GM21515 (cell line): ENCODE results near the gene N4BP2L2.
"Not testable (repeated sequence)": the region's sequence is repeated elsewhere in the genome, so short reads cannot be mapped to it uniquely, and the experiment has no call there.

Source experiments
- ATAC-seq: cut with Tn5 transposase; IDR thresholded peaks from one replicate; pipeline ENCODE4 v1.9.1; 2021; ENCODE audit not compliant: unreplicated experiment

The N4BP2L2 gene

DNA sequence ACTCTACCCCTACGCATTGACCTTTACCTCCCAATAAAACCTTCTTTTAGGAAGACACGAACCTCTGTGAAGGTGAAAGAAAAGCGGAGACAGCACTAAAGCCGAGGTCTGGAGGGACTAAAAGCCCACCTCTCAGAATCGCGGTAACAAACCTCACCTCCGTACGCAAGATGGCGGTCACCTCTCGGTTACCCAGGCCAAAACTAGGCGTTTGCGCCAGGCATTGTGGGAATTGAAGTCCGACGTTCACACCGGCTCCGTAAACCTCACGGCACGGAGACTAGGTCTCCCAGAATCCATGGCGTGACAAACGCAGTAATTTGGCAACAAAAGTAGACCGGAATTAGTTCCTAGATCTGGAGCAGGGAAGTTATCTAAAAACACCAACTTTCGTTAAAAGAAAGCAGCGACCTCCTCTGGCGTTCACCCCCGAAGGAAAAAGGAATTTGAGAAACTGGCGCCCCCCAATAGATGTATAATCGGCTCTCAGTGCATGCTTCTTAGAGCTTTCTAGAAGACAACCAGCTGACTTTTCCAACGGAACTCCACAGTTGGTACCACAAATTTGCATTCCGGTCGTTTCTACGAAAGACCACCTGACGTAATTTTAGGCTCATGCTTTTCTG, at the start of gene N4BP2L2:
TSS of gene N4BP2L2 (minus strand) at position 175 of the 626 bp plus-strand sequence. CDS start 1,768 bp downstream, outside the sequence.
- peak; percentile 95 for ATAC-seq

DNA sequence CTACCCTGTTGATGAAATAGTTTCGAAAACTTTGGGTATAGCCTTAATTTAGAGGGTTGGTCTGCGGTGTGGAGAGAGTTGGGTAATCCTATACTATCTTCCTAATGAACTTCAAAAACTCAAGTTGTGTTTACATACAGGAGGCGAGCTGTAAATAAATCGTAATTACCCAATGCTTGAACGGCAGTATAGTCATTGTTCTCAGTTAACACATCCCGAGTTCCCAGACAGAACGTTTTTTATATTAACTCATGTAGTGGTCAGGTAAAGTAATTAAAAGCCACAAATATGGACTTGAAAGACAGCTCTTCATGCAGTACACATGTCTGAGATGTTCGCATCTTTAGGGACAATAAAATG, 49.2 kb upstream of the N4BP2L2 start:
- ATAC-seq: no peak

DNA sequence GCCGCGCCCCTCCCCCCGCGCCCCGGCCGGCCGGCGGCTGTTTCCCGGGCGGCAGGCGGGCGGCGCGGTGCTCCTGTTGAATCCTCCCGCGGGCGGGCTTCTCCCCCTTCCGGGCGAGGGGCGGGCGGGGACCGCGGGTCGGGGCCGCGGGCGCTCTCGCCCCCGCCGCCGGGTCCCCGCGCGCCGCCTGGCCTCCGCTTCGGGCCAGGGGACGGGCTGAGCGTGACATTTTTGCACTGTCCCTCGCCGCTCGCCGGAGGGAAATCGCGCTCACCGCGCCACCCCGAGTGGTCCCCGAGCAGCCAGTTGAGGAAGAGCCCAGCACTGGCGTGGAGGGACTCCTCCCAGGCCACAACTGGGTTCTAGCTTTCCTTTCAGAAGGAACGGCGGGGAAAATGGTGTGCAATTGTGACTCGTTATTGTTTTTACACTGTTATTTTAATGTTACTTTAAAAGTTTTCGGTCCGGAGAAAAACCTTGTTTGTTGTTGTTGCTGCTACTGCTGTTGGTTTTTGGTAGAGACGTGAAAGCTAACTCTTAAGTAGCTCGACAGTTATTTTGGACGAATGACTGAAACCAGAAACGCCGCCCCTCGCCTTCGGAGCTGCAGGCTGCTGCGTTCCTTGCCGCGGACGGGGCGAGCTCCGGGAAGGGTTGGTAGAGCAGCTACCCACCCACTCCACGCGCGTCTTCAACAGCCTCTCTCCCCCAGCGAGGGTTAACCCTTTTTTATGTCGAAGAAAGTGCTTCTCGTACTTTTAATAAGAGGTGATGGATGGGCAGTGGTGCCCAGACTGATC, 48.6 kb upstream of the N4BP2L2 start:
- ATAC-seq: peak; percentile 34

DNA sequence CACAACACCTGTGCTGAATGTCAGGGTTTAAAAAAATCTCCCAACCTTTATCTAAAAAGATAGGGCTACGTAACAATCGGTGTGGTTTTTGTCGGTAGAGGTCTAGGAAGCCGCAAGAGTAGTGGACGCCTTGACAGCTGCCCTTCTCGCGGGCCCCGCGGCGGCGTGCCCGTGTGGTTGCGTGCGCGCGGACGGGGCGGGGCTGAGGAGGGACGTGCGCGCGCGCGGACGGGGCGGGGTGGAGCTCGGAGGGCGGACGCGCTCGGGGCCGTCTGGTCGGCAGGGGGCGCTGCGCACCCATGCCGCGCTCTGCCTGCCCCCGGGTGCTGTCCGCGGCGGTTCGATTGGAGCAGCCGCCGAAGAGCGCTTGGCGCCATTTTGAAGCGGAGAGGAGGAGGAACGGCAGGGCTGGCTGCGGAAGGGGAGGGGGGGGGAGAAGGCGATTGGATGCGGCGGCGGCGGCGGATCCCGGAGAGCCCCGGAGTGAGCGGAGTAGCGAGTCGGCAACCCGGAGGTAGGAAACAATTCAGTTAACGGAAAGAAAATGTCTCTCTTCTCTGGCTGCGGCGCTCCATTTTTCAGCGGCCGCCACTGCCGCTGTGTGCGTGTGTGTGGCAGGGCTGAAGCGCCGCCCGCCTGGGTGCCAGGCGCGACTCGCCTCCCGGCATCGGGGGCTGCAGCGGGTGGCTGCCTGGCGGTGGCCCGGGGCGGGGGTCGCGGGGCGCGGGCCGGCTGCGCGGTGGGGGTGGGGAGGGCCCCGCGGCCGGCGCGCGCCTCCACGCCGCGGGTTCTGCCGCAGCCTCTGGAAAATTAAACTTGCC, 47.7 kb upstream of the N4BP2L2 start, which contains the start of gene PDS5B:
TSS of gene PDS5B (plus strand) at position 373 of the 821 bp plus-strand sequence. CDS start 62,321 bp downstream, outside the sequence.
- peak; percentile 86 for ATAC-seq

DNA sequence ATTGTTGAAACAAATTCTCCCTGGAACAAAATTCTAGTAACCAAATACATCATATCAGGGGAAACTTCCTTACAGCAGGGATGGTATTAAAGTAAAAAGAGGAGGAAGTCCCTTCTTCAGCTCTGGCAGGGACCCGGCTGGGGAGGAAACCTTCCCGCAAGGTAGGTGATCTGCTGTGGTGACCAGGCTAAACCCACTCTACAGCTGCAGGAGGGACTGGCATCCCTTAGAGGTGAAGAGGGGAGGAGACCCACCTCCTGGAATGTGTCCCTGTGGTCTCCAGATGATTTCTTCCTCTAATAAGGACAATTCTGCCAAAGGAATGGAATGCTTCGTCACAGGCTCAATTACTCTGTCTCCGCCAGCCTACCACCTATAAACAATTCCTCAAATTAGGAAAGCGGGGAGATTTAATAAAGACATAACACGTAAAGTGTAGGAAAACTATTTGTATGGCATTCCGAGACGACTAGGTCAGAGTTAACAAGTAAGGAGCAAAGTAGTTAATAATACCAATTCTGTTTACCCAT, 47.0 kb upstream of the N4BP2L2 start:
- peak; percentile 7 for ATAC-seq

DNA sequence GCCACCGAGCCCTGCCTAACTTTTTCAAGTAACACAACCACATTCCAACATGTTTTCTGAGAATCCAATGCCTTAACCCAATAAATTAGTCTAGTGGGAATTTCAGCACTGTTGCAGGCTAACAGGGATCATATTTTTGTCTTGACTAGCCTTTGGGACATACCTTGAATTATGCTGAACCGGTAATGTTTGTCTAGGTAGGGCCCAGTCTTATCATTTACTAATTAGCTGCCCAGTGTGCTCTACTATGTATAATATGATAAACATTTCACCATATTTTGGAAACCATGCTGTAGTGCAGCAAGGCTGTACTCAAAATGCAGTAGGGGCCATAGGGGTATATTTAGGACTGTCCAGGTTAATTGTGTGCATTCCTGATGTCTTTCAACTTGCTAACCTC, 44.4 kb upstream of the N4BP2L2 start:
- ATAC-seq: no peak

DNA sequence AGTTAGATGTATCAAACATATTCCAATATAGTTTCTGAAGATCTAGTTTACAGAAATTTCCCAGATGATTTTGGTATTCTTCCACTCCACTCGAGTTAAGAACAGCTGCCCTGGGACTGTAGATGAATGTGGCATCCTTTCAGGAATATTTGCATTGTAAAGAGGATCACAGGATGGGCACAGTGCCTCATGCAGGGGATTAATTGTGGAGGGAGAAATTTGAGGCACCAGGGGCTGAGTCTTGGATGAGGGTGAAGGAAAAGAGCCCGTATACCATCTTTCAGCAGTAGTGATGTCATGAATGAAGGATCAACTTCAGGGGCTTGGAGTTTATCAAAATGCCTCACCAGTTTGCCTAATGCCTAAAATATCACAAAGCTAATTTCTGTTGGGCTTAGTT, 43.7 kb upstream of the N4BP2L2 start:
- no peak for ATAC-seq

DNA sequence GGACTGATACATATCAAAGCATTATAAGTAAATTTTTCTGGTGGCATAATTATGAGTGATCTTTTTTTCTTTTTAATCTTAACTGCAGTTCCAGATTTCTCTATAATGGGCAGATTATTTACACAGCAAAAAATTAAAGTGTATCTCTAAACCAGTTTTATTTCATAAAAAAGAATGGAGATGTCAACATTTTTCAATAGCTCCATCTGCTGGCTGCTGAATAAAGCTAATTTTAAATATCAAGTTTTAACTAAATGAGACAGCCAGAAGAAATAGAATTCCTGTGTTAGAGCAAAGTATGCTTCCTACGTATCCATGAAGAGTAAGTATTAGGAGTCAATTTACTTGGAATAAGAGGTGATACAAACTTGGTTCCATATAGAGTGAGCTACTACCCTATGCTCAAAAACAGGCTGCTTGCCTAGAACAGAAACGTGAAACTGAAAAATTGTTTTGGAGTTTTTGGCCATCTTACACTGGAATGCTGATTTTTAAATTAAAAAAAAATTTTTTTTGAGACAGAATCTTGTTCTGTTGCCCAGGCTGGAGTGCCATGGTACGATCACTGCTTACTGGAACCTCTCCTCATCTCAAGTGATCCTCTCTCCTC, 42.7 kb upstream of the N4BP2L2 start:
- ATAC-seq: no peak

DNA sequence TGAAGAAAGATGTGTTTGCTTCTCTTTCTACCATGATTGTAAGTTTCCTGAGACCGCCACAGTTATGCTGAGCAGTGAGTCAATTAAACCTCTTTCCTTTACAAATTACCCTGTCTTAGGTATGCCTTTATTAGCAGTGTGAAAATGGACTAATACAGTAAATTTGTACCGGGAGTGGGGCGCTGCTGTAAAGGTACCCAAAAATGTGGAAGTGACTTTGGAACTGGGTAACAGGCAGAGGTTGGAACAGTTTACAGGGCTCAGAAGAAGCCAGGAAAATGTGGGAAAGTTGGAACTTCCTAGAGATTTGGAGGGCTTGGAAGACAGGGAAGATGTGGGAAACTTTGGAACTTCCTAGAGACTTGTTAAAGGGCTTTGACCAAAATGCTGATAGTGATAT, 38.4 kb upstream of the N4BP2L2 start:
- ATAC-seq: no peak

DNA sequence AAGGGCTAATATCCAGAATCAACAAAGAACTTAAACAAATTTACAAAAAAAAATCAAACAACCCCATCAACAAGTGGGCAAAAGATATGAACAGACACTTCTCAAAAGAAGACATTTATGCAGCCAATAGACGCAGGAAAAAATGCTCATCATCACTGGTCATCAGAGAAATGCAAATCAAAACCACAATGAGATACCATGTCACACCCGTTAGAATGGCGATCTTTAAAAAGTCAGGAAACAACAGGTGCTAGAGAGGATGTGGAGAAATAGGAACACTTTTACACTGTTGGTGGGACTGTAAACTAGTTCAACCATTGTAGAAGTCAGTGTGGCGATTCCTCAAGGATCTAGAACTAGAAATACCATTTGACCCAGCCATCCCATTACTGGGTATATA, 37.1 kb upstream of the N4BP2L2 start:
- ATAC-seq: not testable (repeated sequence)

DNA sequence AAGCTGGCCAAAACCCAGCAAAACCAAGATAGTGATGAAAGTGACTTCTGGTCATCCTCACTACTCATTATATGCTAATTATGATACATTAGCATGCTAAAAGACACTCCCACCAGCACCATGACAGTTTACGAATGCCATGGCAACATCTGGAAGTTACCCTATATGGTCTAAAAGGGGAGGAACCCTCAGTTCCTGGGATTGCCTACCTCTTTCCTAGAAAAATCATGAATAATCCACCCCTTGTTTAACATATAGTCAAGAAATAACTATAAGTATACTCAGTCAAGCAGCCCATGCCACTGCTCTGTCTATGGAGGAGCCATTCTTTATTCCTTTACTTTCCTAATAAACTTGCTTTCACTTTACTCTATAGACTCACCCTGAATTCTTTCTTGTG, 22.2 kb upstream of the N4BP2L2 start:
- not testable (repeated sequence) for ATAC-seq

DNA sequence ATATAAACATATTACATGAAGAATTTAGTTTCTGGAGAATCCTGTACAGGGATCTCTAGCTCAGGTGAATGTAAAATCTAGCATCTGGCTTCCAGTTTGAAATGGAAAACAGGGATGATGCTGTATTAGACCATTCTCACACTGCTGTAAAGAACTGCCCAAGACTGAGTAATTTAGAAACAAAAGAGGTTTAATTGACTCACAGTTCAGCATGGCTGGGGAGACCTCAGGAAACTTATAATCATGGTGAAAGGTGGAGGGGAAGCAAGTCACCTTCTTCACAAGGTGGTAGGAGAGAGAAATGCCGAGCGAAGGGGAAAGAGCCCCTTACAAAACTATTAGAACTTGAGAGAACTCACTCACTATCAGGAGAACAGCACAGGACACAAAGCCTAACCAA, 17.0 kb upstream of the N4BP2L2 start:
- no peak for ATAC-seq

DNA sequence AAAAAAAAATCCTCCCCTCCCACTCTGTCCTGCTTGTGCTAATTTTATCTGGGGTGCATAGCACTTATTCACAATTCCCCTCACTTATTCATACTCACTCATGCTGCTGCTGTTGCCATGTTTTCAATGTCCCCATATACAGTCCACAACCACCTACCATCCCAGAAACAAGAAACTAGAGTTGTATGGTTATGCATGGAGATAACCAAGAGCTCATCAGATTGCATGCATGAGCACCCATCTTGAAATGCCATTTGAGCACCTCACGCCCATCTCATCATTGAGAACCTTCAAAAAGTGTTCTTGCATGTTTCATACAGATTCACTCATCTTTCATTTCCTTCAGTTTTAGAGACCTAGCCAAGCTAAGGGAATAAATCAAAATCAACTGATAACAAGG, 15.1 kb upstream of the N4BP2L2 start:
- no peak for ATAC-seq

DNA sequence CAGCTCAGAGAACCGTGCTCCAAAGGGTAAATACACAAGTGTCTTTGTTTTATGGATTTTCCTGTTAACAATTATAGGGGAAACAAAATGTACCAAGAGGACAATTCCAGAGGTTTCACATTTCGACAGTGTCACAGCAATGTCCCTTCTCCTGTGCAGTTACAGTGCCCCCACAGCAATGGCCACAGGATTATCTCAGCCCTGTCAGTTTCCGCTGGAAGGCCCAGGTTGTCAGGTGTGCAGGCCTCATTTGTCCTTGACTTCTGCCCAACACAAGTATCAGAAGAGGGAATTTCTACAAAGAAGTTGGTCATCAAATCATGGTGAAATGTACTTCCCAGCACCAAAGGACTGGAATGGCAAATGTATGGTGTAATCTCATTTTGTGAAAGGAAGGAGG, 11.2 kb upstream of the N4BP2L2 start:
- no peak for ATAC-seq

DNA sequence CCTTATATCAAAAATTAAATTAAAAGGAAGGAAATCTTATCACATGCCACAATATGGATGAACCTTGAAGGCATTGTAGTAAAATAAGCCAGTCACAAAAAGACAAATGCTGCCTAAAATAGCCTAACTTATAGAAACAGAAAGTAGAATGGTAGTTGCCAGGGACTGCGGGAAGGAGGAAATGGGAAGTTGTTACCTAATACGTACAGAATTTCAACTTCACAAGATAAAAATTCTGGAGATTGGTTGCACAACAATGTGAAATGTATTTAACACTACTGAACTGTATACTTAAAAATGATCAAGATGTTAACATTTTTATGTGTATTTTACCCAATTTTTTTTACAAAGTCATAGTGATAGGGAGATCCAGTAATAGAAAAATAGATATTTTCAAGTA, 10.2 kb upstream of the N4BP2L2 start:
- no peak for ATAC-seq

DNA sequence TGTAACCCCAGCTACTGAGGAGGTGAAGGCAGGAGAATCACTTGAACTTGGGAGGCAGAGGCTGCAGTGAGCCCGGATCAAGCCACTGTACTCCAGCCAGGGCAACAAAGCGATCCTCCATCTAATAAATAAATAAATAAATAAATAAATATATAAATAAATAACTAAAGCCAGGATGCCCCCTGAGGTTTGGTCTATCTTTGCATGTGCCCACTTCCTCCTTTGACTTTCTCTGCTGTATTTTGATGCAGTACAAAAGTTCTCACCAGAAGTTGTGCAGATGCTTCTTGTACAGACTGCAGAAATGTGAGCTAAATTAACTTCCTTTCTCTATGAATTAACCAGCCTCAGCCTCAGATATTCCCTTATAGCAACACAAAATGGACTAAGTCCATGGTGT, 6.5 kb upstream of the N4BP2L2 start:
- no peak for ATAC-seq

DNA sequence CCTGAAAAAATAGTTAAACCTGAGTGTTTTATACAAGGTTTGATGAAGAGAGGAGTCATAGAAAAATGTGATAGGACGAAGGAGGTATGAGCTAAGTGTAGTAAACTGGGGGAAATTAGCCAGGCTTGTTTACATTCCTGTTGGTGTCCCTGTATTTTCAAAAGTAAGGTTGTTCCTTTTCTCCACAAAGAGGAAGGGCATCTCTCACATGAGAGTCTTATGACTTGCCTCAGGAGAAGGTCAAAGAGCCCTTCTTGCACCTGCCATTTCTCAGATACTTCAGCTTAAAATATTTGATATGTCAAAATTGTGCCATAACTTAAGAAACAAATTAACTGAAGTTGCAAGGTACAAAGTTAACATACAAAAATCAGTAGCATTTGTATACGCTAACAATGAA, 3.6 kb upstream of the N4BP2L2 start:
- ATAC-seq: no peak

DNA sequence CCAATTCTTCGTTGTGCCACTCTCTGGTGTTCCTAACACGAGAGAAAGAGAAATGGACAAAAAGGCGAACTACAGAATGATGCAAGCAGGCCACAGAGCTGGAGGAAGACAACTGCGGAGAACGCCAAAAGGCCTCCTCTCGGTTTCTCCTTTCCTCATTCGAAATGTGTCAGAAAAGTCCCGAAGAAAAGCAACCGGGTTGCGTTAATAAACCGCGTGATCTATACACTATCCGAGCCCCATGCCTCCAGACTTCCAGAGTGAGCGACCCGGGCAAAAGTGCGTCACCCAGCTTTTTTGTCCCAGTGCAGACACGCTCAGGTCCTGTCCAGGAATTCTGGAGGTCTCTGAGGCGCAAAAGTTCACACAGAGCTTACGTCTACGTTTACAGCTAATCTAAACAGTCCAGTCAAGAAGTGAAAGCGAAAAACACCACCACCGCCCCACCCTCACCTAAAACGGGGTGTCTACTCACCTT, 413 bp downstream of the N4BP2L2 start:
- ATAC-seq: peak; percentile 71

DNA sequence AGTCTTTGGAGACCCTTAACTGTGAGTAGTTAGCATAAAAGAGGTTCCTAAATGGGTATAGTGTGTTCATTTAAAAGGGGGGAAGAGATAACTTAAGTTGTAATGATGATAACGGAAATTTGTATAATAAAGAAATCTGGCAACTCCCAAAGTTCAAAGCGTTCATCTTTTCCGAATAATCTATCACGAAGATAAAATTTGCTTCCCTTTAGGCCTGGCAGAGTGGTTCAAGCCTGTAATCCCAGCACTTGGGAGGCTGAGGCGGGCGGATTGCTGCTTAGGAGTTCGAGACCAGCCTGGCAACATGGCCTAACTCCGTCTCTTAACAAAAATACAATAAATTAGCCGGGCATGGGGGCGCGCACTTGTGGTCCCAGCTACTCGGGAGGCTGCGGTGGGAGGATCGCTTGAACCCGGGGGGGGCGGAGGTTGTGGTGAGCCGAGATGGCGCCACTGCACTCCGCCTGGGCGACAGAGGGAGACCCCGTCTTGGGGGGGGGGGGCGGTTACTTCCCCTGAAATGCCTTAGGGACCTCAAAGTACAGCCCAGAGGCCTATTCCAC, 934 bp downstream of the N4BP2L2 start:
- ATAC-seq: no peak

DNA sequence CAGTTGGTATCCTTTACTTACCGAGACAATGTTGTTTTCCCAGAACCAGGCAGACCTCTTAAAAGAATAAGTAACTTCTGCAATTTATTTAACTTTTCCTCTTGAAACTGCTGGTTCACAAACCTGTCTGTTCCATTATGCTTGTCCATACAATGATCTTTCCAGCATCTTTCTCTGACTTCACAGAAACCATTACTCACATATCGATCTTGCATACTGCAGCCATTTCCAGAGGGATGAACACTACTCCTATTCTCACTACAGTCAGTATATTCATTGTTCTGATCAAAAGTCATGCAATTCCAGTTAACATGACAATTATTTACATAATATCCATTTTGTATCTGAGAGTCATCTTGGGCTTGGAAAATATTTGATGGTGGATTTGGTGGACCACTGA, 2.8 kb downstream of the N4BP2L2 start:
- no peak for ATAC-seq

DNA sequence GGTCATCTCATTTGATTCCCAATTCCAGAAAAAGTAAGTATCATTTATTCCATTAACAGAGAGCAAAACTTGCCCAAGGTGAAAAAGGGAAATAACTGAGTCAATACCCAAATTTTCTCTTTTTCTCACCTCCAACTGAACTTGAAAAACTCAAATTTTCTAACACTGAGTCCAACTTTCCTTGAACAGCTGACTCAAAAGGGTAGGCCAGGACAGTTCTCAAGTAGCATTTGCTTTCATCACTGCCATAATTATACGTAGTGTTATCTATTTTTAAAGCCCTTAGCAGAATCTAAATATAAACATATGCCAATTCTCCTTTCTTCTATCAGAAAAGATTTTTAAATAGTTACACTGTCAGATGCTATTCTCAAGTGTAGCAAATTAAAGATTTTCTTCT, 3.5 kb downstream of the N4BP2L2 start:
- no peak for ATAC-seq
